GM21737 (cell line): Measurements from ENCODE around the gene RNF167.
"Not testable (repeated sequence)": the region's sequence is repeated elsewhere in the genome, so short reads cannot be mapped to it uniquely, and the experiment has no call there.

Experiments used
- ATAC-seq: cut with Tn5 transposase; IDR thresholded peaks from one replicate; pipeline ENCODE4 v1.9.1; 2021; ENCODE audit warnings: mild to moderate bottlenecking, moderate library complexity; ENCODE audit not compliant: unreplicated experiment

The RNF167 gene

GRCh38 chr17:4901648-4902344 is 38.3 kb upstream of the RNF167 start:
- no peak for ATAC-seq

GRCh38 chr17:4902540-4902939 is 37.5 kb upstream of the RNF167 start:
- ATAC-seq: no peak

GRCh38 chr17:4903051-4903818 is 36.8 kb upstream of the RNF167 start, which contains the start of gene CHRNE:
Gene CHRNE, minus strand, starts transcription at chr17:4903098. Its CDS starts 35 bp downstream, at chr17:4903063.
- no peak for ATAC-seq

GRCh38 chr17:4906642-4907041 is 33.4 kb upstream of the RNF167 start:
- not testable (repeated sequence) for ATAC-seq

GRCh38 chr17:4908301-4908700 is 31.8 kb upstream of the RNF167 start:
- no peak for ATAC-seq

- ATAC-seq: no peak
Measured at GRCh38 chr17:4908711-4909496, 31.2 kb upstream of the RNF167 start.

GRCh38 chr17:4913994-4914393 is 26.1 kb upstream of the RNF167 start:
- no peak for ATAC-seq

- not testable (repeated sequence) for ATAC-seq
Measured at GRCh38 chr17:4914551-4914950, 25.5 kb upstream of the RNF167 start.

GRCh38 chr17:4919511-4920047 is 20.5 kb upstream of the RNF167 start:
- ATAC-seq: no peak

GRCh38 chr17:4920351-4921048 is 19.6 kb upstream of the RNF167 start:
- no peak for ATAC-seq

GRCh38 chr17:4921320-4921719 is 18.7 kb upstream of the RNF167 start:
- no peak for ATAC-seq

GRCh38 chr17:4926577-4927335 is 13.3 kb upstream of the RNF167 start:
- ATAC-seq: not testable (repeated sequence)

- no peak for ATAC-seq
Measured at GRCh38 chr17:4928881-4929280, 11.2 kb upstream of the RNF167 start.

- no peak for ATAC-seq
Measured at GRCh38 chr17:4931963-4932362, 8.1 kb upstream of the RNF167 start, which contains the start of gene GP1BA. Gene GP1BA, plus strand, starts transcription at chr17:4932277. Its CDS starts 328 bp downstream, at chr17:4932605.

- no peak for ATAC-seq
Measured at GRCh38 chr17:4932756-4933155, 7.3 kb upstream of the RNF167 start.

GRCh38 chr17:4933646-4934045 is 6.4 kb upstream of the RNF167 start:
- no peak for ATAC-seq

GRCh38 chr17:4934173-4934979 is 5.7 kb upstream of the RNF167 start:
- ATAC-seq: no peak

- no peak for ATAC-seq
Measured at GRCh38 chr17:4935650-4936049, 4.4 kb upstream of the RNF167 start.

GRCh38 chr17:4936436-4936835 is 3.6 kb upstream of the RNF167 start:
- ATAC-seq: no peak
